ENCODE results near the gene PKP3.
"Not testable (repeated sequence)": the region's sequence is repeated elsewhere in the genome, so short reads cannot be mapped to it uniquely, and the experiment has no call there.

The PKP3 gene

DNA sequence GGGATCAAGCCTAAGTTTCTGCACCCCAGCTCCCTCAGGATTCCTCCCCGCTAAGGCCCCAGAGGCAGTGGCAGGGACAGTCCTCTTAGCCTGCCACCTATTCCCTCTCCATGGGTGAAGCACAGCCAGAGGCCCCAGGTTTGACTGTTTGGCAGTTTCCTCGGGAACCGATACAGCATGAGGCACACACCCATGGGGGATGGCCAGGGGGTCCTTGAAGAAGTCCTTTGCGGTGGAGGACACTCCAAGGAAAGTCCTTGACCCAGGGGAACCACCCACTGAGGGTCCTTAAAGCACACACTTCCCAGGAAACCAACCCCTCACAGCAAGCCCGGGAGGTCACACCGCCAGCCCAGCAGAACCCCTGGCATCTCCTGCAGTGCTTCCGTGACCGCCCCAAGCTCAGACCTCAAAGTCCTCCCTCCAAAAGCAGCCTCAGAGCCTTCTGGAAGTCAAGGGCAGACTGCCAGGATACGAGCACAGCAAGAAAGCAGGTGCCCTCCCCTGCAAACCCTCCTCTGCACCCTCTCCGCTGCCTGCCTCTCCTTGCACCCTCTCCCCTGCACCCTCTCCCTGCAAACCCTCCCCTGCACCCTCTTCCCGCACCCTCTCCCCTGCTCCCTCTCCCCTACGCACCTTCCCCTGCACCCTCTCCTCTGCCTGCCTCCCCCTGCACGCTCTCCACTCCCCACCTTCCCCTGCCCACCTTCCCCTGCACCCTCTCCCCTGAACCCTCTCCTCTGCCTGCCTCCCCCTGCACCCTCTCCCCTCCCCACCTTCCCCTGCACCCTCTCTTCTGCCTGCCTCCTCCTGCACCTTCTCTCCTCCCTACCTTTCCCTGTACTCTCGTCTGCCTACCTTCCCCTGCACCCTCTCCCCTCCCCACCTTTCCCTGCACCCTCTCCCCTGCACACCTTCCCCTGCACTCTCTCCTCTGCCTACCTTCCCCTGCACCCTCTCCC is 19.4 kb downstream of the PKP3 start:
- DNase-seq = no peak

DNA sequence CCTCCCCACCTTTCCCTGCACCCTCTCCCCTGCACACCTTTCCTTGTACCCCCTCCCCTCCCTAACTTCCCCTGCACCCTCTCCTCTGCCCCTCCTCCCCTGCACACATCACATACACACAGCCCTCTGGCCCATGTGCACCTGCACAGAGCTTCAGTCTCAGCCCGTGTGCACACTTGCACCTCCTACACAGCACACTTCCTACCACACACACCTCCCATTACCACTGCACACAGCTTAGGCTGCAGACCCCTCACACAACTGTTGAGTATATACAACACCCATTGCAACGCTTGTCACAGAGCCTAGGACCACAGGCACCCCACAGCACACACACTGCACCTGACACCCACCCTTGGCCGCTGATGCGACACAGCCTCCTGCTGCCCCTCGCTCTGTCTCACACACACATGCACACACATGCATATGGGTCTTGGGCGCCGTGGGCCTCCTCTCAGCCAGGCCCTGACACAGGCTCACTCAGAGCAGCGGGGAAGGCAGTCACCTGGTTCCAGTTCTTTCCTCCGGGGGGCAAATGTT is 20.4 kb downstream of the PKP3 start:
- no peak for DNase-seq

DNA sequence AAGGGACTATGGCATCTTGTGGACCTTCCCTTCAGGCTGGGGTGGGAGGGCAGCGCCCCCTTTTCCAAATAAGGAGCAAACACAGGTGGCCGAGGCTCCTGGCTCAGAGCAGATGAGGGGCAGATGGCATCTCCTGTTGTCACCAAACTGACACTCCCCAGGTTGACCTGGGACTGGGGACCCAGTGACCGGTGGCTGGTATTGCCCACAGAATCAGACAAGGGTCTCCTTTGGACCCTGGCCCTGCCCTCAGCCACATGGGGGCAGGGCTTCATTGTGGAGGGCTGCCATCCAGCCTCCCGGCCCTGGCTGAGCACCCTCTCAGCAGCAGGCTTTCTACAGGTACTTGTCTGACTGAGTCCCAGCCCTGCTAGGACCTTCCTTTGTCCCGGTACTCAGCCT is 21.6 kb downstream of the PKP3 start:
- no peak for DNase-seq

DNA sequence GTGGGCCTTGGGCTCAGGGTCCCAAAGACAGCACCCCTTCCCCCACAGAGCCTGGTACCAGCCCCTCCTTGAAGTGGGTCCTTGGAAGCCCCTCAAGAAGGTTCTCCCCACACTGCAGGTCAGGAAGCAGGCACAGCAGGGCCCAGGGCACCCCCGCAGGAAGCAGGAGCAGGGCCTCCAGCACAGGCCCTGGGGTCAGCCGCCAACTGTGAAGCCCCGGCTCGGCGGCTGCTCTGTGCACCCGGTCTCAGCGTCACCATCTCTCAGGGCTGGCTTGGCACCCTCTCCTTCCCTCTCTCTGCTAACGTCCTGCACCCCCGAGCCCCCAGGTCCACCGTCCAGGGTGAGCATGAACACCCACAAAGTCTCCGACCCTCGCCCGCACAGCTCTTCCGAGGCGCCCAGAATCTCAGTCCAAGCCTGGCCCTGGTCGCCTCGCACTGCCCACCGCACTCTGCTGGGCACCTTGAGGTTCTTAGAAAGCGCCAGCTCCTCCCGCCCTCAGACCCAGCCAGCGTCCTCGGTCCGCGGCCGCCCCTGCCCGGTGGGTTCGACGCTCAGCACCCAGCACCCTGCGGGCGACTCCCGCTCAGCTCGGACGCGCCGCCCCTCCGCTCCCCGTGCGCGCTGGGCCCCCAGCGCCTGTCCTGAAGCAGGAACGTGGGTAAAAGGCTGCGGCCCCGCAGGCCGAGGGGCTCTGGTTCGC is 22.2 kb downstream of the PKP3 start:
- DNase-seq = no peak

DNA sequence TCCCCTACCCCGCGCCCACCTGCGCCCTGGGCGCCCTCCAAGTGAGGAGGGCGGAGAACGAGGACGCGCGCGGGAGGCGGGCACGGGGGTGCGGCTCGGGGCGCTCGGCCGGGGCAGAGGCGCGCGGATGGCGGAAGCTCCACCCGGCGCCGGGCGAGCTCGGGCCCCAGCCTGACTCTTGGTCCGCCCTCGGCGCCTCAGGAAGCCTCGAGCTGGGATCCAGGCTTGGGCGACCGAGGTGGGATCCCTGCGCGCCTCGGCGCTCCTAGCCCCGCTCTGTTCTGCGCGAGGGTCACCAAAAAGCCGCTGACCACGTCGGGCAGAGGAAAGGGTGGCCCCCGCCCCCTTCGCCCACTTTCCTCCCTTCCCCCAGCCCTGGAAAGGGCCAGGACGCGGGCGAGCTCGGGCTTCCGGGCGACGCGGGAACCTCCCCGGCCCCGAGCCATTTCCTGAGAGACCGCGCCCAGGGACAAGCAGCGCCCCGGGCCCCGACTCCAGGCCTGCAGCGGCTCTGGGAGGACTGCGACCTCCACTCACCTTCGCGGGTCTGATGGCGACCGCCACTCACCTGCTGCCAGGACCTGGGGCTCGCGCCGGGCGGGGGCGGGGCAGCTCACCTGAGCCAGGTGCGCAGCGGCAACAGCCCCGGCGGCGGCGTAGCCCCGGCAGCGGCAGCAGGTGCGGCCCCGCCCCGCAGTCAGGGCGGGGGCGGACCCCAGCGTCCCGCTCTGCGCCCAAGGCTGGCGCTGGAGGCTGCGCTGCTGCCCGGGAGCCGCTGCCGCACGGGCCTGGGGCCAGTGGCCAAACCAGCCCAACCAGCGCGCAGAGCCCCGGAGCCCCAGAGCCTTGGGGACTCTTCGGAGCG is 23.0 kb downstream of the PKP3 start:
- DNase-seq = no peak

DNA sequence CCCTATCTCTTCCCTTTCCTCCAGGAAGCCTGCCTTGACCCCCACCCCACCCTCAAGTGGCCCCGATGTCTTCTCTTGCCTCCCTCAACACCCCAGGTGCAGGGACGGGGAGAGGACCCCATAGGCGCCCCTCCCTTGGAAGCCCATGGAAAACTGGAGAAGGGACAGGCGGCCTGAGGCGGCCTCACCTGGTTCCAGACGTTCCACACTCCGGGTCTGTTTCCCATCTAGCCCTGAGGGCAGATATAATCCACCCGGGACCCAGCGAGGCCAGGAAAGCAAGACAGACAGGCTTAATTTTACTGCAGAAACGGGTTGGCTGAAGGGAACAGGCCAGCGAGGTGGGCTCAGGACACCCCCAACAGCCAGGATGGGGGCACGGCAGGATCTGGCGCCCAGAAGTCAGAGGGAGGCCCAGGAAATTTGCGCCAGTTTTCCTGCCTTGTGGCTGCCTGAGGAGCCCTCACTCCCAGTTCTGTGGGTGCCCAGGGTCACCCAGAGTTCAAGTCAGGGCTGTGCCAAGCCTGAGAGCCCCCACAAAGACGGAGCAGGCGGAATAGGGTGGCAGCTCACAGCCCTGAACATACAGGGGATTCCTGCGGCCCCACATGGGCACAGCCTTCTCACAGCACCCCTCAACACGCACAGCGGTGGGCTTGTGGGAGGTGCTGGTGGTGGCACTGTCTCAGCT is 23.8 kb downstream of the PKP3 start:
- no peak for DNase-seq

DNA sequence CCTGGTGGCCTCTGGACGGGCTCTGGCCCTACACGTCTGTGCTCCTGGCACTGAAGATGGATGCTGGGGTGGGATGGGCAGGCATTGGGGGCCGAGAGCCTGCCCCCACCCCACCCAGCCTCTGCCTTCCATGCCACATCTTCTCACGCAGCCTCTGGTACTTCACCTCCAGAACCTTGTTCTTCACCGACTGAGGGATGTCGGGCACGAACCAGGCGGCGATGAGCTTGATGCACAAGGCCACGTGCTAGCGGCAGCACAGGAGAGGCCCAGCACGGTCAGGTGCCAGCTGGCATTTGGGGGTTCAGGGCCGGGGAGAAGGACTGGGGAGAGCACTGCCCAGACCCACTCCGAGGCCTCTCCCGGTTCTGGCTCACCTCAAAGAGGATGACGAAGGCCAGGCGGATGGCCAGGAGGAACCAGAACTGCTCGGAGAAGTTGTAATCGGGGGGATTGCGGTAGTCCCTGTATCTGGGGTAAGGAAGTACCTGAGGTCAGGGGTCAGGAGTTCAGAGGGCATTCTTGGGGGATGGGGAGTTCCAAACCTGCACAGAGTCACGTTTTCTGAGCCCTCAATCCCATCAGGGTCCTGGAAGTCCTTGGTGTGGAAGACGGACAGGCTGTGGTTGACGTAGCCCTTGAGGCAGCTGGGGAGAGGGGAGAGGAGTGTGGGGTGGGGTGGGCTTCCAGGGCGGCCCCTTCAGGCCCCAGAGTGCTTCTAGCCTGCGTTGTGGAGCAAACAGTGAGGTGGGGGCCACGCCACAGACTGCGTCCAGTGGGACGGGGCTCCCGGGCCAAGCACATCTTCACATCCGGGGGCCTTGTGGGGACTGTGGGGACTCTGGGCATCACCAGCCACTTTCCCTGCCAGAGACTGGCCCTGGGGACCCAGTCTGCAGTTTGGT is 24.6 kb downstream of the PKP3 start:
- DNase-seq = no peak

DNA sequence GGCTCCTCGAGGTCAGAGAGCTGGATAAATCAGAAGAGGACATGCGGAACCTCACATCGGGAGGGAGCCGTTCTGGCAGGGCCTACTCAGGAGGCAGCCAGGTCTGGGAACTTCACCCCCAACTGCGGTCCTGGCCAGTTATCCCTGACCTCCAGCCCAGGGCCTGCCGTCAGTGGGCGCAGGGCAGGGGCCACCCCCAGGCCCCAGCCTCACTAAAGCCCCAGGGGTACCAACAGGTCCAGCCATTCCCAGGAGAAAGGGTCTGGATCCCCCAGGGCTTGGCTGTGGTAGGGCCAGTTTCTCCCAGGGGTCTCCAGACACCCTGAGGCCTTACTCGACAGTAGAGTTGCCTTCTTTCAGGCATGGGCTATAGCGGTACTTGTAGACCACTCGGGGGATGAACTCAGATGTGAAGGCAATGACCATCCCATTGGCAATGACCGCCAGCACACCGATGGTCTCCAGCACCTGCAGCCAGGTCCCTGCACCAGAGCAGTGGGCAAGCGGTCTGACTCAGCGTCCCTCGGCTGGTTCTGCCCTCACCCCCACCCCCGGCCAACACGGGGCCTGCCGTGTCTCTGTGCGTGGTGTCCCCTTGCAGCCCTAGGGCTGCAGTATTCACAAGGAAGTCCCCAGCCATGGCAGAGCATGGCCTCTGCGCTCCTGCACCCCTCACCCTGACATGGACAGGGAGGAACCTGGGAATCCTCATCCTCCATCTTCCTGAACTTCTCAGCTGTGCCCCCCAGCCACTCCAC is 25.4 kb downstream of the PKP3 start:
- DNase-seq = no peak

DNA sequence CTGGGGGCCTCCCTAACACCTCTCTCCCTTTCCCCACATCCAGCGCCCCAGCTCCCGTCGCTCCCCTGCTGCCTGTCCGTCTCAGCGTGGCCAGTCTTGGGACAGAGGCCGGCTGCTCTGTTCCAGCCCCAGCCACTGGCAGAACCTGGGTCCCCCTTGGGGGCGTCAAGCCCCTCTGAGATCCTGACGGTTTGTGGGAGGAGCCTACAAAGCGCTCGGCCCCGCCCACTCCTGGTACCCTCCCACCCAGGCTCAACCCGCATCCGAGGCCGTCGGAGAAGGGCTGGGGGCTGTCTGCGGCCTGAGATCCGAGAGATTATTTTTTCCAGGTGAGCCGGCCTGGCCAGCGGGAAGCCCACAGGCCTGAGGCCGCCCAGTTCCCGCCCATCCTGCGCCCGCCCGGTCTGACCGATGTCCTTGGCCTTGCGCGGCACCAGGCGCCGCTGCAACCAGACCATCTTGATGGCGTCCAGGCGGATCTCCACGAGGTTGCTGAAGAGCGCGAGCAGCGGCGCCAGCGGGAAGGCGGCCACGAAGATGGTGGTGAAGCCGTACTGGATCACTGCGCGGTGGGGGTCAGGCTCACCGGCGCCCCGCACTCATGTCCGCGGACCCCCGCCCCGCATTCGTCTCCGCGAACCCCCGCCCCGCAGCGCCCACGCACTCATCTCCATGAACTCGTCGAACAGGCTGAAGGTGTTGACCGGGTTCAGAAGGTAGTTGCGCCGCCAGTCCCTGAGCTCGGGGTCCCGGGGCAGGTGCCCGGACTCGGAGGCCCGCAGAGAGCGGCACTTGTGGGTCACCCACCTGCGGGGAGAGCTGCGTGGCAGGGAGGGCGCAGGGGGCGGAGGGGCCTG is 26.3 kb downstream of the PKP3 start:
- DNase-seq = no peak

DNA sequence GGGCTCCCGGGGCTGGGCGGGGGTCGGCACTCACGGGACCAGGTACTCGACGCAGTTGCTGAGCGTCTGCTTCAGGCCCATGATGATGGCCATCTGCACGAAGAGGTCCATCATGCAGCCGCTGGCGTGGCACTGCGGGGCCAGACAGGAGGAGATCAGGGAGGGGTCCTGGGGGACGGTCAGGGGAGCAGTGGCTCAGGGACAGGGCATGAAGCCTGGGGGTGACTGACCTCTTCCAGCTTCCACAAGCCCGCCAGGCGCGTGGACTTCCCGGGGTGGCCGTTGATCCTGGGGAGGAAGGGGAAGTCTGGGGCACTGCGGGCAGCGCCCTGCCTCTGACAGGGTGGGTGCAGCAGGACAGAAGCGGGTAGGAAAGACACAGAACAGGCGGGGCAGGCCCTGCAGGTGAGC is 26.9 kb downstream of the PKP3 start:
- no peak for DNase-seq

DNA sequence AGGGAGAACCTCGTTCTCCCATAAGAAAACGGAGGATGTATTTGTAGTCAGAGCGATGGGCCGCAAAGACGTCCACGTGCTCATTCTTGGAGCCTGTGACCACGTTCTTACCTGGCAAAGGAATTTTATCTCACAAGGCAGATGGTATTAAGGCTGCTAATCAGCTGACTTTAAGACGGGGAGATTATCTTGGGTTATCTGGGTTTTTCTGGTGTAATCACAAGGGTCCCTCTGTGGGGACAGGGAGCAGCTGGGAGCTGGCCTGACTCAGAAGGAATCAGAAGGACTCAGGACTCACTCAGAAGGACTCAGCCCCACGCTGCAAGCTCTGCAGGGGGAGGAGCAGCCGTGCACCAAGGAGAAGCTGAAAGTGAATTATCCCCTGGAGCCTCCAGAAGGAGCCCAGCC is 28.2 kb downstream of the PKP3 start:
- no peak for DNase-seq

DNA sequence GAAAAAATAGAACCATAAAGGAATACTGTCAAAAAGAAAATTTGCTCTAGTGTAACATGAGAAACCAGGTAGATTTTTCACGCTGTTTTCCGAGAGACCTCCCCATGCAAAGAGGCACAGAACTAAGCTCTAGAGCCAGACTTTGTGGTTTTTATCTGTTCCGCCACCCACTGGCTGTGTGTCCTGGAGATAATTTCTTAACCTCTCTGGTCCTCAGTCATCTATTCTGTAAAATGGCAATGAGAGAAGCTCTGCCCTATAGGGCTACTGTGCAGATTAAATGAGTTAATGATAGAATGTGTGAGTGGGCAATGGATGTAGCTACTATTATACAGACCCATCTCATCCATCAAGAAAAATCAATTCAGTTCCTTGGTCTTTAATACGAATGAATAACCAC is 30.2 kb downstream of the PKP3 start:
- no peak for DNase-seq

DNA sequence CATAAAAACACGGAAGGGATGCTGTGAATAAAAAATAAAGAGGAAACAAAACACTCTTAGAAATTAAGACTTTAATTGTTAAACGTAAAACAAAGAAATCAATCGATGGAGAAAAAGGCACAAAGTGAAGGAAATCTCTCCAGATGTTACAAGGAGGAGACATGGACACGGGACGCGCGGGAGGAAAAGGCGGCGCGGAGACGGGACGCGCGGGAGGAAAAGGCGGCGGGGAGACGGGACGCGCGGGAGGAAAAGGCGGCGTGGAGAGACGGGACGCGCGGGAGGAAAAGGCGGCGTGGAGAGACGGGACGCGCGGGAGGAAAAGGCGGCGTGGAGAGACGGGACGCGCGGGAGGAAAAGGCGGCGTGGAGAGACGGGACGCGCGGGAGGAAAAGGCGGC is 30.8 kb downstream of the PKP3 start:
- not testable (repeated sequence) for DNase-seq

DNA sequence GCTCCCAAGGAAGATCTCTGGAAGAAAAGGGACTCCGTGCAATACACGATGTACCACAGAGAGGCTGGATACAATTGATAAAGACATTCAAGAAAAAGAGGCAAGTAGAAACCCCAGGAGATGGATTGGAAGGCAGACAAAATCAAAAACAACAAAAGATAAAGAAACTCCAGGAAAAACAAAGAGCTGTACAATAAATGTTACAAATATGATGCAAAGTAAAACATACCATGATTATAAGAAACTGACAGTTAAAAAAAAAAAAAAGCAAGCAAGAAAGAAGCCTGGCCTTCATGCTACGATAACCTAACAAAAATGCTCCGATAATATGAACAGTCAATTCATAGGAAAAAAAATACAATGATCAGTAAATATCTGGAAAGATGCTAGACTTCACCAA is 31.3 kb downstream of the PKP3 start:
- no peak for DNase-seq

DNA sequence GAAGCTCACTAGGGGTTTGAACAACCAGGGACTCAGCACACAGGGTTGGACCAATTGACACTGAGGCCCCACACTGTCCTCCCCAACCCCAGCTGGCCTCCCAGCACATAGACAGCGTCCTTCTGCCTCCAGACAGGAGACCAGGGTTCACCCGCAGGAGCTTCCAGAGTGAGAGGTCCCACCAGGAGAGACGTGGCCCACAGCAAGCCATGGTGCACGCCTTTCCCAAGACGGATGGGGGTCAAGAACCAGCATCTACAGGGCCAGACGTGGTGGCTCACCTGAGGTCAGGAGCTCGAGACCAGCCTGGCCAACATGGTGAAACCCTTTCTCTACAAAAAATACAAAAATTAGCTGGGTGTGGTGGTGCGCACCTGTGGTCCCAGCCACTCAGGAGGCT is 32.8 kb downstream of the PKP3 start:
- DNase-seq = no peak

DNA sequence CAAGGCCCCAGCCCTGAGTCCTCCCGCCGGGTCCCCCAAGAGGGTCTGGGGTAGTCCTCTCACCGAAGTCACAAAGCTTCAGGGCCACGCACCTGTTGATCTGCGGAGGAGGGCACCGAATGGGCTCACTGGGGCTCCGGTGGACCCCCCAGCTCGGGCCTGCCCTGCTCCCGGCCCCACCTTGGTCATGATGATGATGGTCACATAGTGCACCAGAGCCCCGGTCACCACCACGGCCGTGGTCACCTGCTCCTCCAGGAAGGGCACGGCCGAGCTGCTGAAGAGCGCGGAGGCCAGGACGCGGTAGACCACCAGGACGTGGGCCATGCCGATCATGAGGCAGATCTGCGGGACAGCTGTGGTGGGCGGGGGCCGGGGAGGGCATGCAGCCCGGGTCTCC is 34.3 kb downstream of the PKP3 start:
- DNase-seq = no peak

DNA sequence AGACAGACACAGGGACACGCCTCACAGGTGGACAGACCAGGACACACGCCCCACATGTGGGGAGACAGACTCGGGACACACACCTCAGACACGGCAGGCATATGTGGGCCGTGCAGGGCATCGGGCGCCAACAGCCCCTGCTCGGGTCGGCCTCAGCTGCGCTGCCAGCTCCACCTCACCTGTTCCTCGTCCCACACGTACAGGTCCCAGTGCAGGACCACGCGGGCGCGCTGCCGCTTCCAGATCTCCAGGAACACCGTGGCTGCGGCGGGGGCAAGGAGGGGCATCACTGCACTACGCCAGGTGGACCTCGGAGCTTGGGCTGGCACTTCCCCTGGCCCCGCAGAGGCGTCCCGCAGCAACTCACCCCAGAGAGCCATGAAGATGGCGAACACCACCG is 35.4 kb downstream of the PKP3 start:
- no peak for DNase-seq

DNA sequence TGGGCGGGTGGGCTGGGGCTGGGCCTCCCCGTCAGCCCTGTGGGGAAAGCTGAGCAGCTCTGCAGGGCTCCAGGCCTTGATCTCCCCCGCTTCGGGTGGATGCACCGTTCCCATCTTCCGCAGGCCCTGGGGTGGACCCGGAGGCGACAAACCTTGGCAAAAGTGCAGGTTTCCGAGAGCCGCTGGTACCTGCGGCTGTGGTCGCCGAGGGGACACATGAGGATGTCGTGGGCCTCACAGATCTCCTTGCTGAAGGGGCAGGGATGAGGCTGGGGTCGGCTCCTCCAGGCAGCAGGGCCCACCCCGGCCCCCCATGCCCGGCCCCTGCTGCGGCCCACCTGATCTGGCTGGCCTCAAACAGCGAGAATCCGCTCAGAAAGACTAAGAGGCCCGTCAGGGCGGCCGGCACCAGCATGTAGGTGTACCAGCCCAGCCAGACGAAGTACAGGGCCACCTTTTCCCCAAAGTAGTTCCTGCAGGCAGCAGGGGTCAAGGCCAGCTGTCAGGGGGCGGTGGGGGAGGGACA is 36.0 kb downstream of the PKP3 start:
- no peak for DNase-seq

DNA sequence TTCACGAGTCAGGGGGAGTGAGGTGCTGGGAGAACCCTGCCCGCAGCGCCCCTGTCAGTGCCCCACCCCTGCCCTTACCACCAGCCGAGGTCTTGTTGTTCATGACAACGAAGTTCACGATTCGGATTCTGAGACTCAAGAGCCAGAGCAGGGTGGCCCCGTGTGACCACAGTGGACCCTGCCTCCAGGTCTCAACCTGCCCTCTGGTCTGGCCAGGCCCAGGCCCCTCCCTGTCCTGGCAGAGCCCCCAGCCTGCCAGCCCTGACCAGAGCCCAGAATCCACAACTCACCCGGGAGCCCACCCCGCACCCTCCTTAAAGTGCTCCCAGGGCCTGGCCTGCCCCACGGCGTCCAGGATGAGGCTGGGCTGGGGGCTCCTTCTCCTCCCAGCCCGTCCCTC is 37.9 kb downstream of the PKP3 start:
- DNase-seq = no peak

Measured in NCI-H2107 (cell line).